ENCODE measurements around the gene MDM4. TPM values are rescaled to one million over a fixed set of nuclear protein-coding genes. Genes with fewer than 3 reads are reported as not detected.

MDM4 gene
- total RNA-seq, 1 experiment from 2014 or later = 42.1 TPM

GRCh38 chr1:204478921-204479320 is 37.3 kb upstream of the MDM4 start:
- no peak overlapping the region for H3K4me3 ChIP-seq (ENCODE audit: low read depth in 2 of 2, low read length in 2 of 2)
- CTCF ChIA-PET = interaction anchor here (0.6 to 2.2 kb wide), 3 partner anchors 13 to 52 kb away, joined by 3 to 7 read pairs (median 6); no protein-coding TSS in a partner anchor
- TF ChIP-seq POLR2AphosphoS5 (IDR thresholded peaks at IDR 0.05; ENCODE audit: low read depth, low read length) (no peak), CTCF (IDR thresholded peaks at IDR 0.05) (no peak), REST (IDR thresholded peaks at IDR 0.05; ENCODE audit: insufficient read depth in 1 of 2, low read depth in 2 of 2, low read length in 1 of 2) (no peak), SIN3A (IDR thresholded peaks at IDR 0.05; ENCODE audit: borderline replicate concordance, insufficient read depth, low read depth, low read length) (no peak), TCF7L2 (IDR thresholded peaks at IDR 0.05; ENCODE audit: low read depth, low read length) (no peak)
- ATAC-seq = no peak
- POLR2A ChIA-PET = interaction anchor here (0.6 kb wide), 1 partner anchor 90 kb away, joined by 3 read pairs; no protein-coding TSS in a partner anchor
- no TSS peak for BruUV-seq (replicated peaks)
- DNase-seq (ENCODE audit: low read depth, low spot score) = no peak
- in situ Hi-C loops (cut with HindIII; ENCODE audit: low pct_unique_long_range_greater_than_20kb, low sequenced_read_pairs) = no loop called here
- no peak overlapping the region for H3K27ac ChIP-seq (ENCODE audit: low read length)
- H3K4me1 ChIP-seq (ENCODE audit: control insufficient read depth, insufficient read depth, low read length) = no peaks in the 10 kb centered on the region; the same call in 1 of the 2 replicates
- H3K9me3 ChIP-seq (ENCODE audit: control insufficient read depth, insufficient read depth, low read depth, low read length) = no peaks in the 10 kb centered on the region
- intact Hi-C loops (cut with micrococcal nuclease; ENCODE audit: unreplicated experiment) = no loop called here
- no peaks in the 10 kb centered on the region for H3K27me3 ChIP-seq (ENCODE audit: control insufficient read depth, insufficient read depth, low read length)
- no peaks in the 10 kb centered on the region for H3K36me3 ChIP-seq (ENCODE audit: control insufficient read depth, insufficient read depth, low read length)

- in situ Hi-C loops (cut with HindIII; ENCODE audit: low pct_unique_long_range_greater_than_20kb, low sequenced_read_pairs) (no loop called here), intact Hi-C loops (cut with micrococcal nuclease; ENCODE audit: unreplicated experiment) (no loop called here)
- Histone ChIP-seq H3K9me3 (ENCODE audit: control insufficient read depth, insufficient read depth, low read depth, low read length) (no peaks in the 10 kb centered on the region), H3K4me1 (ENCODE audit: control insufficient read depth, insufficient read depth, low read length) (no peaks in the 10 kb centered on the region; the same call in 1 of the 2 replicates), H3K27me3 (ENCODE audit: control insufficient read depth, insufficient read depth, low read length) (no peaks in the 10 kb centered on the region), H3K36me3 (ENCODE audit: control insufficient read depth, insufficient read depth, low read length) (no peaks in the 10 kb centered on the region), H3K27ac (ENCODE audit: low read length) (no peak overlapping the region), H3K4me3 (ENCODE audit: low read depth in 2 of 2, low read length in 2 of 2) (no peak overlapping the region)
- DNase-seq (ENCODE audit: low read depth, low spot score) (no peak), ATAC-seq (no peak)
- no TSS peak for BruUV-seq (replicated peaks)
- ChIA-PET CTCF (interaction anchor here (2.2 kb wide), 1 partner anchor 33 kb away, joined by 7 read pairs; no protein-coding TSS in a partner anchor), POLR2A (interaction anchor here (0.6 kb wide), 1 partner anchor 90 kb away, joined by 3 read pairs; no protein-coding TSS in a partner anchor)
- TF ChIP-seq POLR2AphosphoS5 (IDR thresholded peaks at IDR 0.05; ENCODE audit: low read depth, low read length) (no peak), SIN3A (IDR thresholded peaks at IDR 0.05; ENCODE audit: borderline replicate concordance, insufficient read depth, low read depth, low read length) (no peak), REST (IDR thresholded peaks at IDR 0.05; ENCODE audit: insufficient read depth in 1 of 2, low read depth in 2 of 2, low read length in 1 of 2) (no peak), TCF7L2 (IDR thresholded peaks at IDR 0.05; ENCODE audit: low read depth, low read length) (no peak), CTCF (IDR thresholded peaks at IDR 0.05) (no peak)
Measured at GRCh38 chr1:204479387-204480136, 36.6 kb upstream of the MDM4 start.
